MM.1S (cell line): ENCODE data around the gene RBM42.

Source experiments
- CTCF ChIP-seq: fragments of 300-600 bp; sonication (generic); IDR thresholded peaks from 2 replicates; pipeline ENCODE4 v1.5.1; 2016; ENCODE audit warnings: antibody characterized with exemption, low read length, mixed read lengths
- EZH2 ChIP-seq: fragments of 300-600 bp; sonication (generic); optimal IDR thresholded peaks from 2 replicates; pipeline ENCODE3; 2017; ENCODE audit warnings: low read depth, mild to moderate bottlenecking, antibody characterized with exemption, low read length, mixed read lengths
- EZH2phosphoT487 ChIP-seq: fragments of 300-600 bp; sonication (generic); IDR thresholded peaks from 2 replicates; pipeline ENCODE4 v1.6.1; 2018; ENCODE audit warnings: antibody characterized with exemption, low read length

GRCh38 chr19:35595928-35596327, 32.9 kb upstream of the RBM42 start:
- TF ChIP-seq EZH2 (no peak), CTCF (no peak), EZH2phosphoT487 (no peak)
